Measurements from ENCODE around the gene PDXK. TPM values are rescaled to one million over a fixed set of nuclear protein-coding genes. Genes with fewer than 3 reads are reported as not detected.

The PDXK gene
- total and polyA plus RNA-seq, 2 of the 13 experiments (the other 11 are each of a cell fraction or from before 2014, with no cell fraction given) = 114 to 184 TPM

GRCh38 chr21:43718872-43719747, at the start of gene PDXK (continued):
- TF ChIP-seq ZNF280B (CRISPR knock-in tag; IDR thresholded peaks at IDR 0.05; ENCODE audit: borderline replicate concordance) (no peak), POLR2AphosphoS5 (IDR thresholded peaks at IDR 0.05; ENCODE audit: low read depth, low read length) (peak; percentile 64), PHF8 (CRISPR knock-in tag; IDR thresholded peaks at IDR 0.05) (peak; percentile 42), SMAD3 (CRISPR knock-in tag; IDR thresholded peaks at IDR 0.05) (no peak), ZBTB21 (CRISPR knock-in tag; IDR thresholded peaks at IDR 0.05) (no peak), ZMYM2 (CRISPR knock-in tag; IDR thresholded peaks at IDR 0.05) (no peak), ZNF713 (CRISPR knock-in tag; IDR thresholded peaks at IDR 0.05) (no peak), RCOR2 (CRISPR knock-in tag; IDR thresholded peaks at IDR 0.05) (no peak), POLR2G (IDR thresholded peaks at IDR 0.05; ENCODE audit: low read depth, low read length) (peak; percentile 70), GATAD1 (CRISPR knock-in tag; IDR thresholded peaks at IDR 0.05) (peak; percentile 43; the same call in 1 of the 2 replicates), ZNF597 (CRISPR knock-in tag; IDR thresholded peaks at IDR 0.05) (no peak), ZNF772 (CRISPR knock-in tag; IDR thresholded peaks at IDR 0.05) (0 out of 2 replicates have a peak, but pooled peaks have one; percentile 48), SMARCE1 (IDR thresholded peaks at IDR 0.05; ENCODE audit: borderline replicate concordance) (no peak), BCL3 (CRISPR knock-in tag; IDR thresholded peaks at IDR 0.05) (no peak), STAT6 (CRISPR knock-in tag; IDR thresholded peaks at IDR 0.05; ENCODE audit: borderline replicate concordance) (no peak), KMT2B (CRISPR knock-in tag; IDR thresholded peaks at IDR 0.05) (no peak), AGO2 (optimal IDR thresholded peaks at IDR 0.05; ENCODE audit: low read depth, low read length) (peak; percentile 59), HMG20B (CRISPR knock-in tag; conservative IDR thresholded peaks at IDR 0.05) (no peak), ZNF460 (CRISPR knock-in tag; IDR thresholded peaks at IDR 0.05; ENCODE audit: borderline replicate concordance) (no peak), SP5 (CRISPR knock-in tag; IDR thresholded peaks at IDR 0.05; ENCODE audit: borderline replicate concordance, low read depth) (no peak), ZNF660 (CRISPR knock-in tag; IDR thresholded peaks at IDR 0.05; ENCODE audit: borderline replicate concordance, low read depth) (no peak), PRPF4 (IDR thresholded peaks at IDR 0.05; ENCODE audit: low read depth, low read length, poor library complexity, severe bottlenecking) (no peak), JUNB (CRISPR knock-in tag; IDR thresholded peaks at IDR 0.05; ENCODE audit: borderline replicate concordance) (no peak), ETV5 (CRISPR knock-in tag; IDR thresholded peaks at IDR 0.05; ENCODE audit: borderline replicate concordance) (peak; percentile 65)

Measured in HepG2 (cell line).